NT2/D1 (cell line): ENCODE data around the gene GNAT3.

Experiments
- SUZ12 ChIP-seq: IDR thresholded peaks from 2 replicates; pipeline ENCODE4 v1.6.1; 2011; ENCODE audit not compliant: insufficient read length, insufficient read depth; ENCODE audit errors: extremely low read depth
- YY1 ChIP-seq: IDR thresholded peaks from 2 replicates; pipeline ENCODE4 v1.6.1; 2011; ENCODE audit not compliant: insufficient read length, insufficient read depth
- ZNF274 ChIP-seq: IDR thresholded peaks from 2 replicates; pipeline ENCODE4 v1.6.1; 2011; ENCODE audit warnings: mild to moderate bottlenecking, low read depth, low read length

DNA sequence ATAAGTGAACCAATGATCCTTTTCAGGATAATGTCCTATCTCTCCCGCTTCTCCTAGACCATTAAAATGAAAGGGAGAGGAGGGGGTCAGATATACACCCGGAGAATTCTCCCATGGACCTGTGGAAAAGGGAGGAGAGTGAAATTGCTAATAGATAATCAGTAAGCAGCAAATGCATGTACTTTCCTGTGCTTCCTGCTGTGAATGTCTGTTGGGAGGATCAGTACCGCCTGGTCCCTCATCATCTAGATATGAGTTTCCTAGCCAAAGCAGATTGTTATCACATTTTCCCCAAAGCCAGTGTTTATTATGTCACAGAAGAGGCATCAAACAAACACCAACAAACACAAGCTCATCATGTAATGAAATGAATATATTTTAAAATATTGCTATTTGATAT lies 96.8 kb downstream of the GNAT3 start:
- TF ChIP-seq YY1 = no peak
- TF ChIP-seq ZNF274 = no peak
- no peak for TF ChIP-seq SUZ12
